ENCODE results near the gene GSTA2. TPM values are rescaled to one million over a fixed set of nuclear protein-coding genes. Genes with fewer than 3 reads are reported as not detected.
A peak's percentile ranks its signal among the peaks of the same experiment; 100 is the strongest.

The GSTA2 gene
- total and polyA plus RNA-seq, 2 of the 13 experiments (the other 11 are each of a cell fraction or from before 2014, with no cell fraction given), result 0.75 to 13.7 TPM

- no peak for TF ChIP-seq ZNF879 (CRISPR knock-in tag; IDR thresholded peaks at IDR 0.05)
- TF ChIP-seq SMAD3 (CRISPR knock-in tag; IDR thresholded peaks at IDR 0.05), result no peak
- peak; percentile 64; the same call in 1 of the 2 replicates for TF ChIP-seq SOX5 (CRISPR knock-in tag; IDR thresholded peaks at IDR 0.05; ENCODE audit: borderline replicate concordance)
- no peak for TF ChIP-seq WIZ (CRISPR knock-in tag; IDR thresholded peaks at IDR 0.05)
- TF ChIP-seq ZNF83 (CRISPR knock-in tag; IDR thresholded peaks at IDR 0.05; ENCODE audit: borderline replicate concordance), result no peak
- peak; percentile 68 for TF ChIP-seq RXRB (CRISPR knock-in tag; IDR thresholded peaks at IDR 0.05; ENCODE audit: borderline replicate concordance)
- TF ChIP-seq MAZ (IDR thresholded peaks at IDR 0.05; ENCODE audit: borderline replicate concordance, low read depth, low read length), result no peak
- 0 out of 2 replicates have a peak, but pooled peaks have one; percentile 26 for TF ChIP-seq MAZ (CRISPR knock-in tag; IDR thresholded peaks at IDR 0.05; ENCODE audit: low read depth)
- no peak for TF ChIP-seq ZHX2 (IDR thresholded peaks at IDR 0.05; ENCODE audit: low read depth)
- 0 out of 2 replicates have a peak, but pooled peaks have one; percentile 35 for TF ChIP-seq ZHX2 (CRISPR knock-in tag; IDR thresholded peaks at IDR 0.05; ENCODE audit: borderline replicate concordance)
- TF ChIP-seq MED13 (CRISPR knock-in tag; IDR thresholded peaks at IDR 0.05), result peak; percentile 89; the same call in 1 of the 2 replicates
- peak; percentile 26; the same call in 1 of the 2 replicates for TF ChIP-seq CBX5 (CRISPR knock-in tag; IDR thresholded peaks at IDR 0.05; ENCODE audit: borderline replicate concordance)
- peak; percentile 64; the same call in 1 of the 2 replicates for TF ChIP-seq TCF7 (IDR thresholded peaks at IDR 0.05; ENCODE audit: low read depth)
- TF ChIP-seq NCOA1 (CRISPR knock-in tag; IDR thresholded peaks at IDR 0.05), result peak; percentile 43; the same call in 1 of the 2 replicates
- TF ChIP-seq HNF4G (IDR thresholded peaks at IDR 0.05; ENCODE audit: borderline replicate concordance, low read depth, low read length), result peak; percentile 53; the same call in 1 of the 2 replicates
- no peak for TF ChIP-seq HNF4G (CRISPR knock-in tag; IDR thresholded peaks at IDR 0.05; ENCODE audit: borderline replicate concordance, low read depth)
- no peak for TF ChIP-seq BRCA1 (CRISPR knock-in tag; IDR thresholded peaks at IDR 0.05)
- TF ChIP-seq SRSF1 (optimal IDR thresholded peaks at IDR 0.05; ENCODE audit: low read depth, low read length), result no peak
- peak; percentile 68; the same call in 1 of the 2 replicates for TF ChIP-seq CREM (IDR thresholded peaks at IDR 0.05)
- no peak for TF ChIP-seq CREM (CRISPR knock-in tag; IDR thresholded peaks at IDR 0.05)
- no peak for TF ChIP-seq ZNF337 (CRISPR knock-in tag; IDR thresholded peaks at IDR 0.05; ENCODE audit: borderline replicate concordance, low read depth)
- TF ChIP-seq ZNF780A (CRISPR knock-in tag; IDR thresholded peaks at IDR 0.05), result no peak
- peak; percentile 69; the same call in 1 of the 2 replicates for TF ChIP-seq FOXA3 (CRISPR knock-in tag; IDR thresholded peaks at IDR 0.05)
- TF ChIP-seq ZNF20 (CRISPR knock-in tag; IDR thresholded peaks at IDR 0.05), result no peak
- TF ChIP-seq CREB1 (IDR thresholded peaks at IDR 0.05), result no peak
- TF ChIP-seq CREB1 (CRISPR knock-in tag; IDR thresholded peaks at IDR 0.05), result peak; percentile 63; the same call in 1 of the 2 replicates
- TF ChIP-seq NFKBIZ (CRISPR knock-in tag; IDR thresholded peaks at IDR 0.05), result 0 out of 2 replicates have a peak, but pooled peaks have one; percentile 28
These were observed 38.0 kb upstream of the GSTA2 start (continued) for GRCh38 chr6:52801188-52801841.
